Measurements from ENCODE around the gene IFNA5.

GRCh38 chr9:21286099-21286498, 19.0 kb downstream of the IFNA5 start:
- TF ChIP-seq POLR2AphosphoS5 (IDR thresholded peaks at IDR 0.05; ENCODE audit: low read depth, low read length) (no peak), POLR2A (IDR thresholded peaks at IDR 0.05; ENCODE audit: low read depth, low read length) (no peak), TAF1 (IDR thresholded peaks at IDR 0.05; ENCODE audit: low read depth, low read length) (no peak), POU2F2 (IDR thresholded peaks at IDR 0.05; ENCODE audit: low read depth, low read length) (no peak), SPI1 (IDR thresholded peaks at IDR 0.05; ENCODE audit: low read depth, low read length) (no peak)
